ENCODE data around the gene PLA2G4F. TPM values are rescaled to one million over a fixed set of nuclear protein-coding genes. Genes with fewer than 3 reads are reported as not detected.

Gene PLA2G4F
- polyA plus RNA-seq, 2 donors, result 12.9 to 21.8 TPM

- no peaks in the 10 kb centered on the region for H3K9me3 ChIP-seq (ENCODE audit: control insufficient read depth in 2 of 2, insufficient read depth in 1 of 2, low read depth in 1 of 2, low read length in 1 of 2)
- H3K27ac ChIP-seq (ENCODE audit: low read depth in 2 of 2, low read length in 1 of 2), result no peak overlapping the region
- peaks cover 0 to 11% of the 10 kb centered on the region in 2 donors for H3K36me3 ChIP-seq (ENCODE audit: control insufficient read depth in 2 of 2, insufficient read depth in 2 of 2, low read length in 1 of 2)
- no peaks in the 10 kb centered on the region for H3K4me1 ChIP-seq (ENCODE audit: control insufficient read depth in 2 of 2, insufficient read depth in 2 of 2, low read length in 1 of 2)
- WGBS, 2 donors, result 96 to 97% methylated on average over 2 of the region's 2 CpGs
- H3K27me3 ChIP-seq (ENCODE audit: control insufficient read depth in 1 of 2, insufficient read depth in 2 of 2, low read length in 2 of 2), result no peaks in the 10 kb centered on the region
- no peak overlapping the region for H3K4me3 ChIP-seq (ENCODE audit: low read depth in 1 of 2, low read length in 2 of 2)
Observed at GRCh38 chr15:42190370-42190769, 33.9 kb upstream of the PLA2G4F start.

DNA sequence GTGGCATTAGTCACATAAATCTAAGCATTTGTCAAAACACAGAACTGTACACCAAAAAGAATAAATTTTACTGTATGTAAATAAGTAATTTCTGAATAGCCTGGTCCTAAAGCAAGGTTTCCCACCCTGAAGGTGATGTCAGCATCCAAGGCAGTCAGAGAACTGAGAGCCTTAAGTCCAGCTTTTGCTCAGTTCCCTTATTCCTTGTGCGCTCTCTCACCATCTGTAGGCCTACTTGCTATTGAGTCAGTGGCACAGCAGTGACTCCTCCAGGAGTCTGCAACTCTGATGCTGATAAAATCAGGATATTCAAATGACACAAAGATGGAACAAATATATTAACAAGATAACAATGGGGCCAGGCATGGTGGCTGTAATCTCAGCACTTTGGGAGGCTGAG lies 29.4 kb upstream of the PLA2G4F start:
- Histone ChIP-seq H3K27ac (ENCODE audit: low read depth in 2 of 2, low read length in 1 of 2) (no peak overlapping the region), H3K27me3 (ENCODE audit: control insufficient read depth in 1 of 2, insufficient read depth in 2 of 2, low read length in 2 of 2) (no peaks in the 10 kb centered on the region), H3K36me3 (ENCODE audit: control insufficient read depth in 2 of 2, insufficient read depth in 2 of 2, low read length in 1 of 2) (peaks cover 8 to 24% of the 10 kb centered on the region in 2 donors), H3K9me3 (ENCODE audit: control insufficient read depth in 2 of 2, insufficient read depth in 1 of 2, low read depth in 1 of 2, low read length in 1 of 2) (no peaks in the 10 kb centered on the region), H3K4me3 (ENCODE audit: low read depth in 1 of 2, low read length in 2 of 2) (no peak overlapping the region), H3K4me1 (ENCODE audit: control insufficient read depth in 2 of 2, insufficient read depth in 2 of 2, low read length in 1 of 2) (no peaks in the 10 kb centered on the region)
- WGBS, 2 donors, result 97% methylated on average over 1 of the region's 1 CpG

DNA sequence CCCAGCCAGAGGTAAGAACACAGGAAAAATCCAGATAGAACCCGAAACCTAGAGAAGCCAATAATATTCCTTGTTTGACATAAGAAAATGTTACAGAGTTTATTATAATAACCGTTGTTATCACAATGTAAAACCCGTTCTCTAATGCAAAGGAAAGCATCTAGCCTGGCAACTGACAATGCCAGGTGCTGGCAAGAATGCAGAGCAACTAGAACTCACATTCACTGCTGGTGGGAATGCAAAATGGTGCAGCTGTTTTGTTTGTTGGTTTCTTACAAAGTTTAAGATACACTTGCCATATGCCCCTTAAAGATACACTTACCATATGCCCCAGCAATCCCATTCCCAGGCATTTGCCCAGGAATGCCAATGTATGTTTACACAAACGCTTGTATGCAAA lies 28.3 kb upstream of the PLA2G4F start:
- Histone ChIP-seq H3K27ac (ENCODE audit: low read depth in 2 of 2, low read length in 1 of 2) (no peak overlapping the region), H3K4me1 (ENCODE audit: control insufficient read depth in 2 of 2, insufficient read depth in 2 of 2, low read length in 1 of 2) (no peaks in the 10 kb centered on the region), H3K36me3 (ENCODE audit: control insufficient read depth in 2 of 2, insufficient read depth in 2 of 2, low read length in 1 of 2) (peaks cover 8 to 20% of the 10 kb centered on the region in 2 donors), H3K27me3 (ENCODE audit: control insufficient read depth in 1 of 2, insufficient read depth in 2 of 2, low read length in 2 of 2) (no peaks in the 10 kb centered on the region), H3K4me3 (ENCODE audit: low read depth in 1 of 2, low read length in 2 of 2) (no peak overlapping the region), H3K9me3 (ENCODE audit: control insufficient read depth in 2 of 2, insufficient read depth in 1 of 2, low read depth in 1 of 2, low read length in 1 of 2) (no peaks in the 10 kb centered on the region)
- WGBS, 2 donors, result 94% methylated on average over 4 of the region's 4 CpGs

DNA sequence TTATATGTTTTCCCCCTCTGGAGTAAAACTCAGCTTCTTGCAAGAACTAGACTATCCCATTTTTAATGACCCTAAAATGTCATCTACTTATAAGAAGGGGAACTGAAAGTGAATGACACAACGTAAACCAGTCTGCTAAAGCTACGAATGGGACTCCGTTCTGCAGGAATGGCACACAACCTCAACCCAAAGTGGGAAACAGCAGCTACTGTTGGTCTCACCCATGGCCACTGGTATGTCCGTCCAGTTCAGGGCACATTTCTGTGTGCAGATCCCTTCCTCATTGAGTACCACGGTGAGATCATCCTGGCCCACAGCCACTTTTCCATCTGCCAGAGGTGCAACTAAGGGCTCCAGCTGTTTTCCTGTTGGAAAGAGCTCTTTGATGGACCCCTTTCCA lies 27.9 kb upstream of the PLA2G4F start:
- H3K36me3 ChIP-seq (ENCODE audit: control insufficient read depth in 2 of 2, insufficient read depth in 2 of 2, low read length in 1 of 2), result peaks cover 8 to 20% of the 10 kb centered on the region in 2 donors
- 76% methylated on average over 5 of the region's 5 CpGs for WGBS, 2 donors

DNA sequence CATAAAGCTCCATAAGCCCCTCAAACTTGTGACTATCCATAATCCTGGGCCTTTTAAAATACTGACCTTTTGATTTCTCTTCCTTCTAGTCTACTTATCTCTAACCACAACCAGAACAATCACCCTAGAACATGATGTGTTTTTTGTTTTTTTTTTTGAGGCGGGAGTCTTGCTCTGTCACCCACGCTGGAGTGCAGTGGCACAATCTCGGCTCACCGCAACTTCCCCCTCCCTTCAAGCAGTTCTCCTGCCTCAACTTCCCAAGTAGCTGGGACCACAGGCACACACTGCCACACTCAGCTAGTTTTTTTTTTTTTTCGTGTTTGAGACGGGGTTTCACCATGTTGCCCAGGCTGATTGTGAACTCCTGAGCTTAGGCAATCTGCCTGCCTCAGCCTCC lies 26.5 kb upstream of the PLA2G4F start:
- H3K4me1 ChIP-seq (ENCODE audit: control insufficient read depth in 2 of 2, insufficient read depth in 2 of 2, low read length in 1 of 2), result no peaks in the 10 kb centered on the region
- no peak overlapping the region for H3K4me3 ChIP-seq (ENCODE audit: low read depth in 1 of 2, low read length in 2 of 2)
- no peaks in the 10 kb centered on the region for H3K27me3 ChIP-seq (ENCODE audit: control insufficient read depth in 1 of 2, insufficient read depth in 2 of 2, low read length in 2 of 2)
- no peaks in the 10 kb centered on the region for H3K9me3 ChIP-seq (ENCODE audit: control insufficient read depth in 2 of 2, insufficient read depth in 1 of 2, low read depth in 1 of 2, low read length in 1 of 2)
- 90 to 96% methylated on average over 6 of the region's 6 CpGs for WGBS, 2 donors
- no peak overlapping the region for H3K27ac ChIP-seq (ENCODE audit: low read depth in 2 of 2, low read length in 1 of 2)
- peaks cover 12 to 20% of the 10 kb centered on the region in 2 donors for H3K36me3 ChIP-seq (ENCODE audit: control insufficient read depth in 2 of 2, insufficient read depth in 2 of 2, low read length in 1 of 2)

More for the DNA sequence above, 27.9 kb upstream of the PLA2G4F start:
- H3K4me1 ChIP-seq (ENCODE audit: control insufficient read depth in 2 of 2, insufficient read depth in 2 of 2, low read length in 1 of 2), result no peaks in the 10 kb centered on the region
- no peak overlapping the region for H3K4me3 ChIP-seq (ENCODE audit: low read depth in 1 of 2, low read length in 2 of 2)
- no peaks in the 10 kb centered on the region for H3K27me3 ChIP-seq (ENCODE audit: control insufficient read depth in 1 of 2, insufficient read depth in 2 of 2, low read length in 2 of 2)
- H3K9me3 ChIP-seq (ENCODE audit: control insufficient read depth in 2 of 2, insufficient read depth in 1 of 2, low read depth in 1 of 2, low read length in 1 of 2), result no peaks in the 10 kb centered on the region
- H3K27ac ChIP-seq (ENCODE audit: low read depth in 2 of 2, low read length in 1 of 2), result no peak overlapping the region

- no peak overlapping the region for H3K27ac ChIP-seq (ENCODE audit: low read depth in 2 of 2, low read length in 1 of 2)
- no peak overlapping the region for H3K4me3 ChIP-seq (ENCODE audit: low read depth in 1 of 2, low read length in 2 of 2)
- no peaks in the 10 kb centered on the region for H3K4me1 ChIP-seq (ENCODE audit: control insufficient read depth in 2 of 2, insufficient read depth in 2 of 2, low read length in 1 of 2)
- H3K9me3 ChIP-seq (ENCODE audit: control insufficient read depth in 2 of 2, insufficient read depth in 1 of 2, low read depth in 1 of 2, low read length in 1 of 2), result no peaks in the 10 kb centered on the region
- WGBS, 2 donors, result 92 to 93% methylated on average over 6 of the region's 6 CpGs
- H3K27me3 ChIP-seq (ENCODE audit: control insufficient read depth in 1 of 2, insufficient read depth in 2 of 2, low read length in 2 of 2), result no peaks in the 10 kb centered on the region
- H3K36me3 ChIP-seq (ENCODE audit: control insufficient read depth in 2 of 2, insufficient read depth in 2 of 2, low read length in 1 of 2), result peaks cover 12 to 18% of the 10 kb centered on the region in 2 donors
Observed at GRCh38 chr15:42182328-42182886, 26.0 kb upstream of the PLA2G4F start.

- Histone ChIP-seq H3K36me3 (ENCODE audit: control insufficient read depth in 2 of 2, insufficient read depth in 2 of 2, low read length in 1 of 2) (peaks cover 9 to 11% of the 10 kb centered on the region in 2 donors), H3K4me1 (ENCODE audit: control insufficient read depth in 2 of 2, insufficient read depth in 2 of 2, low read length in 1 of 2) (no peaks in the 10 kb centered on the region), H3K27ac (ENCODE audit: low read depth in 2 of 2, low read length in 1 of 2) (no peak overlapping the region), H3K4me3 (ENCODE audit: low read depth in 1 of 2, low read length in 2 of 2) (no peak overlapping the region), H3K9me3 (ENCODE audit: control insufficient read depth in 2 of 2, insufficient read depth in 1 of 2, low read depth in 1 of 2, low read length in 1 of 2) (no peaks in the 10 kb centered on the region), H3K27me3 (ENCODE audit: control insufficient read depth in 1 of 2, insufficient read depth in 2 of 2, low read length in 2 of 2) (no peaks in the 10 kb centered on the region)
- WGBS, 2 donors, result 73 to 81% methylated on average over 2 of the region's 2 CpGs
Observed at GRCh38 chr15:42178056-42178455, 21.6 kb upstream of the PLA2G4F start.

DNA sequence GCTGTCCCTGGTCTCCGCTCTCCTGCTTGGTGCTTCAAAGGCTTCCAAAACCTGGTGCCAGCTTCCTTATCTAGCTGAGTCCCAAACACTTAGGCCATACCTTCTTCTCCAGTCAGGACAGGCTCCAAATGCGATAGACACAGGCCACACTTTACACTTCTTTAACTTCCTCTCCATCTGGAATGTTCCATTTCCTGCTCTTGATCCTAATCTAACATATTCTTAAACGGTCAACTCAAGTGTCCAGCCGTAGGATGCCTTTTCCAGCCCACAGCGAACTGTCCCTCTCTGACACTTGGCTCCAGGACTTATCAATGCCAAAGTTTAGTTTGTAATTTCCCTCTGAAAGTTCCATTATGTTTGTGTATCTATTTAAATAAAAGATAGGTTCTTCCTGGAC lies 19.2 kb upstream of the PLA2G4F start:
- H3K27ac ChIP-seq (ENCODE audit: low read depth in 2 of 2, low read length in 1 of 2), result no peak overlapping the region
- H3K4me1 ChIP-seq (ENCODE audit: control insufficient read depth in 2 of 2, insufficient read depth in 2 of 2, low read length in 1 of 2), result no peaks in the 10 kb centered on the region
- H3K9me3 ChIP-seq (ENCODE audit: control insufficient read depth in 2 of 2, insufficient read depth in 1 of 2, low read depth in 1 of 2, low read length in 1 of 2), result no peaks in the 10 kb centered on the region
- 82 to 87% methylated on average over 5 of the region's 5 CpGs for WGBS, 2 donors
- no peak overlapping the region for H3K4me3 ChIP-seq (ENCODE audit: low read depth in 1 of 2, low read length in 2 of 2)
- peaks cover 19 to 20% of the 10 kb centered on the region in 2 donors for H3K36me3 ChIP-seq (ENCODE audit: control insufficient read depth in 2 of 2, insufficient read depth in 2 of 2, low read length in 1 of 2)
- no peaks in the 10 kb centered on the region for H3K27me3 ChIP-seq (ENCODE audit: control insufficient read depth in 1 of 2, insufficient read depth in 2 of 2, low read length in 2 of 2)

DNA sequence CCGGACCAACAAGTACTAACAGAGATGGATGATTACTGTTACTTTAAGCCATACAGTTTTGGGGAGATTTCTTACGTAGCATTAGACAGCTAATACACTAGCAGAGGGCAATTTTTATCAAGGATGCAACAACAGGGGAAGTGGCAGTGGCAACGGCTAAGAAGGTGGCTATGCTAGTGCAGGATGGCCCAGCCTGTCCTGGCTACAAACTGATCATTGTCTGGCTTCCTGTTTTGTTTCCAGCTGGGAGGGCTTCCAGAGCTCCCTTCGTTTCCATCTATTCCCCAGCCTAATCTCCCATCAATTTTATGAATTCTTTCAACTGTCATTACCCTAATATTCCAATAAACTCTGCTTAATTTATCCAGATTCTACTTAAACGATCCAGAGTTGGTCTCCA lies 16.0 kb upstream of the PLA2G4F start:
- no peak overlapping the region for H3K4me3 ChIP-seq (ENCODE audit: low read depth in 1 of 2, low read length in 2 of 2)
- H3K27ac ChIP-seq (ENCODE audit: low read depth in 2 of 2, low read length in 1 of 2), result peak overlapping the region in 1 of 2 donors; percentile 21
- no peaks in the 10 kb centered on the region for H3K9me3 ChIP-seq (ENCODE audit: control insufficient read depth in 2 of 2, insufficient read depth in 1 of 2, low read depth in 1 of 2, low read length in 1 of 2)
- peaks cover 18 to 27% of the 10 kb centered on the region in 2 donors for H3K36me3 ChIP-seq (ENCODE audit: control insufficient read depth in 2 of 2, insufficient read depth in 2 of 2, low read length in 1 of 2)
- 86 to 87% methylated on average over 5 of the region's 5 CpGs for WGBS, 2 donors
- H3K4me1 ChIP-seq (ENCODE audit: control insufficient read depth in 2 of 2, insufficient read depth in 2 of 2, low read length in 1 of 2), result no peaks in the 10 kb centered on the region
- H3K27me3 ChIP-seq (ENCODE audit: control insufficient read depth in 1 of 2, insufficient read depth in 2 of 2, low read length in 2 of 2), result no peaks in the 10 kb centered on the region

- Histone ChIP-seq H3K4me3 (ENCODE audit: low read depth in 1 of 2, low read length in 2 of 2) (no peak overlapping the region), H3K27ac (ENCODE audit: low read depth in 2 of 2, low read length in 1 of 2) (no peak overlapping the region), H3K9me3 (ENCODE audit: control insufficient read depth in 2 of 2, insufficient read depth in 1 of 2, low read depth in 1 of 2, low read length in 1 of 2) (no peaks in the 10 kb centered on the region), H3K27me3 (ENCODE audit: control insufficient read depth in 1 of 2, insufficient read depth in 2 of 2, low read length in 2 of 2) (no peaks in the 10 kb centered on the region), H3K4me1 (ENCODE audit: control insufficient read depth in 2 of 2, insufficient read depth in 2 of 2, low read length in 1 of 2) (no peaks in the 10 kb centered on the region), H3K36me3 (ENCODE audit: control insufficient read depth in 2 of 2, insufficient read depth in 2 of 2, low read length in 1 of 2) (peaks cover 22 to 31% of the 10 kb centered on the region in 2 donors)
- 79 to 93% methylated on average over 1 of the region's 1 CpG for WGBS, 2 donors
Observed at GRCh38 chr15:42171795-42172194, 15.4 kb upstream of the PLA2G4F start.
